GM23248 (cell line): ENCODE measurements around the gene FILIP1L. TPM values are rescaled to one million over a fixed set of nuclear protein-coding genes. Genes with fewer than 3 reads are reported as not detected.

Experiments
- DNase-seq: peaks from one replicate; pipeline ENCODE4 v3.0.0-alpha.2; 2015
- H2AFZ ChIP-seq: fragments of 200-600 bp; sonication (generic); 2 replicates; pipeline ENCODE4 v1.6.1; 2016; ENCODE audit warnings: antibody characterized with exemption
- H3F3A ChIP-seq: fragments of 200-600 bp; sonication (generic); 2 replicates; pipeline ENCODE4 v1.6.1; 2016; ENCODE audit warnings: mild to moderate bottlenecking, antibody characterized with exemption, mixed run types; ENCODE audit not compliant: insufficient read depth
- H3K27ac ChIP-seq: fragments of 200-600 bp; sonication (generic); 2 replicates; pipeline ENCODE4 v1.5.1; 2016; ENCODE audit warnings: mild to moderate bottlenecking
- H3K27me3 ChIP-seq: fragments of 200-600 bp; sonication (generic); replicated peaks from 2 replicates; pipeline ENCODE4 v1.6.1; 2016; ENCODE audit warnings: mild to moderate bottlenecking; ENCODE audit not compliant: insufficient read depth
- H3K36me3 ChIP-seq: fragments of 200-600 bp; sonication (generic); 2 replicates; pipeline ENCODE4 v1.6.1; 2016; ENCODE audit warnings: low read depth, mild to moderate bottlenecking
- H3K4me1 ChIP-seq: fragments of 200-600 bp; sonication (generic); 2 replicates; pipeline ENCODE4 v1.6.1; 2016; ENCODE audit warnings: mild to moderate bottlenecking; ENCODE audit not compliant: insufficient read depth
- H3K4me2 ChIP-seq: fragments of 200-600 bp; sonication (generic); one replicate; pipeline ENCODE4 v1.6.1; 2016; ENCODE audit warnings: mild to moderate bottlenecking; ENCODE audit not compliant: unreplicated experiment
- H3K4me3 ChIP-seq: fragments of 200-600 bp; sonication (generic); 2 replicates; pipeline ENCODE4 v1.5.1; 2016; ENCODE audit warnings: mild to moderate bottlenecking
- H3K79me2 ChIP-seq: fragments of 200-600 bp; sonication (generic); 2 replicates; pipeline ENCODE4 v1.6.1; 2016; ENCODE audit warnings: mild to moderate bottlenecking; ENCODE audit not compliant: insufficient read depth
- H3K9ac ChIP-seq: fragments of 200-600 bp; sonication (generic); 2 replicates; pipeline ENCODE4 v1.6.1; 2016; ENCODE audit warnings: mild to moderate bottlenecking
- H3K9me2 ChIP-seq: fragments of 200-600 bp; sonication (generic); 2 replicates; pipeline ENCODE4 v1.6.1; 2016; ENCODE audit warnings: mixed run types, mild to moderate bottlenecking, moderate library complexity; ENCODE audit not compliant: insufficient read depth
- H3K9me3 ChIP-seq: fragments of 200-600 bp; sonication (generic); one replicate; pipeline ENCODE4 v1.6.1; 2017; ENCODE audit warnings: low read depth
- H4K20me1 ChIP-seq: fragments of 200-600 bp; sonication (generic); 2 replicates; pipeline ENCODE4 v1.6.0; 2016; ENCODE audit not compliant: insufficient read depth
- EZH2 ChIP-seq: fragments of 200-600 bp; sonication (generic); IDR thresholded peaks from 2 replicates; pipeline ENCODE4 v1.6.1; 2018; ENCODE audit warnings: antibody characterized with exemption, mild to moderate bottlenecking; ENCODE audit not compliant: insufficient read depth, poor library complexity, severe bottlenecking
- EZH2phosphoT487 ChIP-seq: fragments of 200-600 bp; sonication (generic); IDR thresholded peaks from 2 replicates; pipeline ENCODE4 v1.6.1; 2018; ENCODE audit warnings: antibody characterized with exemption, moderate library complexity, mild to moderate bottlenecking, low read depth; ENCODE audit not compliant: insufficient read depth
- WGBS, 2 experiments: methylation state at CpG; one replicate each; pipeline ENCODE4 v1.1.6; 2015 to 2017; ENCODE audit warnings: low lambda C conversion rate in 2 of 2, low coverage in 1 of 2; ENCODE audit errors: missing lambda C conversion rate in 2 of 2; 5-methylcytosine and 5-hydroxymethylcytosine counted together
- in situ Hi-C: fragments of 300-500 bp; cut with MboI; formaldehyde crosslinking; loops from 2 replicates; pipeline ENCODE4 v1.15.0; 2020
- polyA plus RNA-seq: library from polyadenylated mRNA; unstranded; fragments of >200 nt; fragmentation: Nextera tagmentation; extraction: Ambion mirVana; gene quantifications from 2 replicates; pipeline ENCODE4 v1.2.1, GENCODE V29; 2016
- total RNA-seq: library from RNA; depleted of rRNA; stranded (reverse); fragments of >200 nt; shearing (Covaris generic); gene quantifications from 2 replicates; pipeline ENCODE4 v1.2.3, GENCODE V29; 2014

The FILIP1L gene
- total and polyA plus RNA-seq, 2 experiments from 2014 or later, result 45.0 to 66.3 TPM

DNA sequence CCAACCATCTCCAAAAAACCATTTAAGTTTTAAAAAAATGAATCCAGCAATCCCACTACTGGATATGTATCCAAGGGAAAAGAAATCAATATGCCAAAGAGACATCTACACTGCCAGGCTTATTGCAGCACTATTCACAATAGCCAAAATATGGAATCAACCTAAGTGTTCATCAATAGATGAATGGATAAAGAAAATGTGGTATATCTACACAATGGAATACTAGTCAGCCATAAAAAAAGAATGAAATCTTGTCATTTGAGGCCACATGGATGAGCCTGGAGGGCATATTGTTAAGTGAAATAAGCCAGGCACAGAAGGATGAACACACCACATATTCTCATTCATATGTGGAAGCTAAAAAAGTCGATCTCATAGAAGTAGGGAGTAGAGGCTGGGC is 136.1 kb downstream of the FILIP1L start:
- Histone ChIP-seq H3K9me2 (no peaks in the 10 kb centered on the region), H3K27ac (no peak overlapping the region), H3K9me3 (no peaks in the 10 kb centered on the region), H3K4me3 (no peak overlapping the region), H3K4me1 (no peaks in the 10 kb centered on the region), H2AFZ (no peak overlapping the region), H3K9ac (no peak overlapping the region), H3F3A (no peaks in the 10 kb centered on the region), H3K27me3 (no peaks in the 10 kb centered on the region), H3K36me3 (no peaks in the 10 kb centered on the region), H3K79me2 (no peaks in the 10 kb centered on the region), H3K4me2 (no peak overlapping the region), H4K20me1 (no peaks in the 10 kb centered on the region)
- 94 to 96% methylated on average over 1 of the region's 1 CpG for WGBS, 2 experiments
- no peak for TF ChIP-seq EZH2phosphoT487
- TF ChIP-seq EZH2, result no peak
- no peak for DNase-seq
- in situ Hi-C loops, result no loop called here

DNA sequence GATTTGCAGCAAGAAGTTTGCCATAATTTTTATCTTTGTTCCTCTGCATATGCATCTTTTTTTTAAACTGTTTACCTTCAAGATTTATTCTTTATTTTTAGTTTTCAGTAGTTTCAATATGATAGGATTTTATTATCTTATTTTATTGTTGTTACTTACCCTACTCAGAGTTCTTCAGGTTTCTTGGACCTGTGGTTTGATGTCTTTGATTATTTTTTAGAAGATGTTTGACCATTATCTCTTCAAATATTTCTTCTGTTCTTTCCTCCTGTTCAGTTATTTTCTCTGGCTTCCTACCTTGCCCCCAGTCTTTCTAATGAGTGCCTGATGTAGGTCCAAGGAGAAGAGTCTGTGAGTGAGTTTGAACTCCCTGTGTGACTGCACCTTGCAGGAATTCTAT is 137.7 kb downstream of the FILIP1L start:
- no peaks in the 10 kb centered on the region for H3K9me3 ChIP-seq
- no peak overlapping the region for H3K9ac ChIP-seq
- H3F3A ChIP-seq, result no peaks in the 10 kb centered on the region
- no peak overlapping the region for H3K4me2 ChIP-seq
- H3K27ac ChIP-seq, result no peak overlapping the region
- H3K79me2 ChIP-seq, result no peaks in the 10 kb centered on the region
- DNase-seq, result no peak
- H3K27me3 ChIP-seq, result no peaks in the 10 kb centered on the region
- no peak overlapping the region for H3K4me3 ChIP-seq
- no peaks in the 10 kb centered on the region for H3K36me3 ChIP-seq
- H2AFZ ChIP-seq, result no peak overlapping the region
- H4K20me1 ChIP-seq, result no peaks in the 10 kb centered on the region
- TF ChIP-seq EZH2, result no peak
- no peak for TF ChIP-seq EZH2phosphoT487
- no peaks in the 10 kb centered on the region for H3K4me1 ChIP-seq
- H3K9me2 ChIP-seq, result no peaks in the 10 kb centered on the region
- in situ Hi-C loops, result no loop called here

DNA sequence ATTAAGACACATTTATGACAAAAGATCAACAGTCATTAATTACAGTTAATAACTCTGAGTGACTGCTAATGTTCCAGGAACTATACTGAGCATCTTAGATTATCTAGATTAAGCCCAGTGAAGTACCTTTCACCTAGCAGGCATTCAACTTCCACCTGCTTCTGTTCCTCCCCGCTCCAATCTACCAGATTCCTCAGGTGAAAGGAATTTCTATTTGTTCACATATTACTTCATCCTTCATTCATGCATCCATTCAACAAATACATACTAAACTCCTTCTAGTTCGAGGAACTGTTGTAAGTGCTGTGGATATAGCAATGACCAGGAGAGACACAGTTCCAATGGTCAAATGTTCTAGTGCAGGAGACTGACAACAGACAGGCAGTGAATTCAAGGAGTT is 139.3 kb downstream of the FILIP1L start:
- H3K9me2 ChIP-seq, result no peaks in the 10 kb centered on the region
- no peaks in the 10 kb centered on the region for H3K27me3 ChIP-seq
- no peaks in the 10 kb centered on the region for H3F3A ChIP-seq
- DNase-seq, result no peak
- no peaks in the 10 kb centered on the region for H3K9me3 ChIP-seq
- no peak overlapping the region for H2AFZ ChIP-seq
- no peaks in the 10 kb centered on the region for H4K20me1 ChIP-seq
- in situ Hi-C loops, result no loop called here
- no peak overlapping the region for H3K4me2 ChIP-seq
- no peaks in the 10 kb centered on the region for H3K79me2 ChIP-seq
- TF ChIP-seq EZH2phosphoT487 (no peak), EZH2 (no peak)
- no peak overlapping the region for H3K4me3 ChIP-seq
- no peak overlapping the region for H3K27ac ChIP-seq
- H3K4me1 ChIP-seq, result no peaks in the 10 kb centered on the region
- WGBS, 2 experiments, result 90 to 96% methylated on average over 2 of the region's 2 CpGs
- H3K9ac ChIP-seq, result no peak overlapping the region
- H3K36me3 ChIP-seq, result no peaks in the 10 kb centered on the region

DNA sequence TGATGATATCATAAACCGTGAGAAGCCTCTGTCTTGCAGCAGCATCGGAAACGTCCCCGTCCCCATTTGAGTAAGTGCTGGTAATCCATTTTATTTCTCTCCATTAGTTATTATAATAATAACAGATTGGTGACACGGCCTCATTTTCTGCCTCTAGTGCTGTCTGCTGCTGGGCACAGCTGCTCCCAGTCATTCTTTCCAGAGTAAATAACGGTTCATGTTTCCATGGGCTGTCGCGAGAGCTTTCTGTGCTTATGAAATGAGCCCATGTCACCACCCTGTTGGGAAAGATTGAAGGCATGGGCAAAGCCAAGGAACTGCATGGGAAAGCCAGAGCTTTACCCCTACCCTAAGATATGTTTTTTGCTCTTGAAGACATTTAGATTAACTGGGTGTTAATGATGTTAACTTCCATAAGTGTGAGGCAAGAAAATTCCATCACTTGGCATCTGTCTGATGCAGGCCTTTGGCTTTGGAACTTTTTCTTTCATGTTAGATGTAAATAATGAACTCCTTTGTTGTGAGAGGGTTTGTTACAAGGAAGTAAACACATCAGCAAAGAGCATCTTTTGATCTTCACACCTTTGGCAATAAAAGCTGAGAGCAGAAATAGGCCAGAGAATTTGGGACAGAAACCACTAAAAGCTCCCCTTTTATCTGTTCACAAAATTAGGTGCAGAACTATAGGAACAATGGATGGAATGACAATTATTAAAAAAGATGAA is 141.8 kb downstream of the FILIP1L start:
- Histone ChIP-seq H3K4me2 (no peak overlapping the region), H3F3A (no peaks in the 10 kb centered on the region), H3K4me3 (no peak overlapping the region), H3K27me3 (no peaks in the 10 kb centered on the region), H3K9ac (no peak overlapping the region), H3K9me3 (no peaks in the 10 kb centered on the region), H3K27ac (no peak overlapping the region), H4K20me1 (no peaks in the 10 kb centered on the region), H2AFZ (no peak overlapping the region), H3K36me3 (no peaks in the 10 kb centered on the region), H3K4me1 (peaks cover 1% of the 10 kb centered on the region), H3K9me2 (no peaks in the 10 kb centered on the region), H3K79me2 (no peaks in the 10 kb centered on the region)
- no peak for DNase-seq
- TF ChIP-seq EZH2phosphoT487 (no peak), EZH2 (no peak)
- in situ Hi-C loops, result no loop called here
- WGBS, 2 experiments, result 76 to 81% methylated on average over 8 of the region's 8 CpGs

DNA sequence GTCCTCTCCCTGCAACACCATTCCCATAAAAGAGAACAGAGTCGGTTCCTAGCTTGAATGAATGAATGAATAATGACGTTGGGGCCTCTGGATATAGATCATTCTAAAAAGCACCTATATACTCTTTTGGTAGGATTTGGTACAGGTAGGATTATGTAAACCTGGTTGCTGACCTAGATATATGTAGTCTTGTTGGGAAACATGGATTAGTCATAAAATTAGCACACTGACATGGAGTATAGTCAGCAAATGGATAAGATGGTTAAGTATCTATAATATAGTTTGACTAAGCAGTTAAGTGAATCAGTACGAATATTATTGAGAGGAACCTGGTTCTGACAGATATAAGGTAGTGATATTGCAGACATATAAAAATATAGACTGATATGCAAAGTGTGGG is 142.5 kb downstream of the FILIP1L start:
- no peaks in the 10 kb centered on the region for H3K9me2 ChIP-seq
- in situ Hi-C loops, result no loop called here
- no peaks in the 10 kb centered on the region for H3F3A ChIP-seq
- WGBS, 2 experiments, result 95% methylated on average over 3 of the region's 3 CpGs
- TF ChIP-seq EZH2 (no peak), EZH2phosphoT487 (no peak)
- H4K20me1 ChIP-seq, result no peaks in the 10 kb centered on the region
- no peaks in the 10 kb centered on the region for H3K9me3 ChIP-seq
- no peak overlapping the region for H2AFZ ChIP-seq
- H3K36me3 ChIP-seq, result no peaks in the 10 kb centered on the region
- DNase-seq, result no peak
- no peak overlapping the region for H3K27ac ChIP-seq
- peaks cover 7% of the 10 kb centered on the region for H3K4me1 ChIP-seq
- no peaks in the 10 kb centered on the region for H3K27me3 ChIP-seq
- H3K4me3 ChIP-seq, result no peak overlapping the region
- H3K79me2 ChIP-seq, result no peaks in the 10 kb centered on the region
- no peak overlapping the region for H3K4me2 ChIP-seq
- H3K9ac ChIP-seq, result no peak overlapping the region
